CD4-positive, alpha-beta T cell treated with Interleukin-15 for 4 hours (primary cell): ENCODE measurements around the gene NEUROD6.

ENCODE experiments used
- DNase-seq: peaks from one replicate; pipeline ENCODE4 v3.0.0-alpha.2; 2020; ENCODE audit warnings: low spot score

Gene NEUROD6

DNA sequence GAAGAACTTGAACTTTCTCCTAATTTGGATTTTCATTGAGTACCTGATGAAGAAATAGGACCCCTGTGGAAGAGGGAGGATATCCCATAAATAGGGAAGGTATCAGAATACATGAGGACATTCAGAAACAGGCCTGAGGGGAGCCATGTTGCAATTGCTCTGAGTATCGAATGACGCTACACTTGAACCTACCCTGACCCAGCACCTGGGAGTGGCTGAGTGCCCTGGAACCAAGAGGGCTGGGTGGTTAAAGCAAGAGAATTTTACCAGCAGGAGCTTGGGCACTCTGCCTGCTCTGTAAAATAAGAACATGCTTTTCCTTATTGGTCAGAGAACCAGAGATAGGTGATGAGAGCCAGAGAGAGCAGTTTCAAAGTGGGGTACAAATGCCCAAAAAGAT lies 7.2 kb downstream of the NEUROD6 start:
- no peak for DNase-seq

DNA sequence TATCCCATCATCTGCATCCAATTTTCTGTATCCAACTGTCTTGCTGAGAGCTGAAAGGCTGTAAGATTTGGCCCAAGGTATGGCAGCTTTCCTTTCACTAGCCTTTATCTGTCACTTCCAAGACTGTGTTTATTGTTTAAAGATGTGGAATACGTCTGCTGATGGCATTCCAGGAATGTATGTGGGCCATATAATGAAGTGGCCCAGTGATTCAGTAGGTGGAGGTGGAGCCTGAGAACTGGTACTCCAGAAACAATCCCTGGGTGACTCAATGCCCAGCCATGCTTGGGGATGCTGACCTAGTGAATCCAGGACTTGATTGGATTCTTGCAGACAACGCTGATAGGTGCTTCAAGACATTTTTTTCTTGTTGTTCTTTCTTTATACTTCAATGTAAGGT lies 13.5 kb downstream of the NEUROD6 start:
- no peak for DNase-seq

DNA sequence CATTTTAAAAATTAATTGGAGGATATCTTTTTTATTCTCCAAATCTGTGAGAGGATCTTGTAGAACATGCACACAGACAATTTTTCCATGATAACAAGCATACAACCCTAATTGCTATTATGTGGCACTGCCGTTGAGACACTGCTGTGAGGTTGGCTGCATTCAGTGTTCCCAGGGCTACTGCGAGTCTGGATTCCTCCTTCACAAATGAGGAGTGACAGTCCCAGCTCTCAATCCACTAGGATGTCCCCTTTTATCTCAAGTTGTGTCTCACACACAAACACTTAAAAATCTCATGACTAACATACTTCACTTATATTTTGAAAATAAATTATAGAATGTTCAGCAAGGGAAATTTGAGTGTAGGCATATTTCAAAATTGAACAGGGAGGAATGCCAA lies 14.1 kb downstream of the NEUROD6 start:
- DNase-seq, result no peak

DNA sequence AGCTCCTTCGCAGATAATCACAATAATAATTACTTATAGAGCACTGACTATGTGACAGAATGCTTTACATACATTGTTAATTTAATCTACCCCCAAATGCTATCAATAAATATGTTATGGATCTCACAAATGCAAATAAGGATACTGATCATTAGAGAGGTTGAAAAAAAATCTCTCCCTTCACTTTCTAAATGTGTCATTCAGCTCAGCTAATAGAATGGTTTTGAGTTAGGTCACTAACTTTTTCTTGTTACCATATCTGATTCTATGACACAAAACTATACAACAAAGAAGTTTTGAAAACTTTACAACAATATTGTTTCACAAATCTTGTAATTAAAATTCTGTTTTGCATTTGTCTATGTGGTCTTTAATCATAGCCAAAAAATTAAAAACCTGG lies 17.4 kb downstream of the NEUROD6 start:
- DNase-seq, result no peak

DNA sequence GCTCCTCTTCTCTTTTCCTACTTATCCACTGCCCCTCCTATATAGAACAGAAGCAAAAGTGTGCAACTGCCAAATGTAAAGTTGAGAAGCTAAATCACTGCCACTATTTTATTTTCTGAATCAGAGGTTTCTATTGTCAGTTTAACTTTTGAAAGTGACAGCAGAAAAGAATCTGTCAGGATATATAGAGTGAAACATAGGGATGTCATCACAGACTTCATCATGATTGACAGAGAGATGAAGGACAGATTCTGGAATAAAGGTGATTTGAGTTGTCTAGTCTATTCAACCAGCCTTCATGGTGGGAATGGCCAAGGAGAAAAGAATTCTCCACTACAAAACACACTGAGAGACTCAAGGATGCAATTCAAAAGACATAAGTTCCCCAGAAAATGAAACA lies 19.9 kb downstream of the NEUROD6 start:
- DNase-seq, result no peak

DNA sequence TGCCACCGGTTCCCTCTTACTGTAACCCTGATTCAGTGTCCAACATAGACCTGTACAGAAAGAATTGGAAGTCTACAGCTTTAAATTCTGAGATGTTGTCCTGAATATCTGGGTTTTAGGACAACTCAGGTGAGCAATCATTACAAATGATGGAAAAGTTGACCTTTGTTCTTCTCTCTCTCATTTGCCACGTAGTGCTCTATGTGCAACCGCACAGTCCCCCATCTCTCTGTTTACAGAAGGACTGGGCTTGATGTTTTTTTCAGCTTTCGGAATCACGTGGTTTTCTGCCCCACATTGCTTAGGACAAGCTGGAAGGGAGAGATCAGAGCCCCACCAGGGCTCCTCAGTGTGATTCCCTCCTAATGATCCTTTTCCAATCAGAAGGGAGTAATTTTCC lies 22.2 kb downstream of the NEUROD6 start:
- no peak for DNase-seq

DNA sequence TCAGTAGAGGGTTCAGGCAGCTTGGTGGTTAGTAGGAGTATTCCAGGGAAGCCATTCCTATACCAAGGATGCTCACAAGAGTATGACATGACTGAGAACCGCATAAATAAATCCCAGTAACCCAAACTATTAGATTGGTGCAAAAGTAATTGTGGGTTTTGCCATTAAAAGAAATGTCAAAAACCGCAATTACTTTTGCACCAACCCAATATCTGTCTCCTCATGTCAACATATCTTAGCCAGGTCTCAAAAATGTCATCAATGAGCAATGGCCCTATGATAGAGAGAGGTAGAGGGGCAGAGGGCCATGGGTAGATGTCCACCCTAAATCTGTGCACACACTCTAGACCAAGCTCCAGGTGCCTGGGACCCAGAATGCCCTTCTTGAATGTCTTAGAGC lies 23.6 kb downstream of the NEUROD6 start:
- DNase-seq, result no peak

DNA sequence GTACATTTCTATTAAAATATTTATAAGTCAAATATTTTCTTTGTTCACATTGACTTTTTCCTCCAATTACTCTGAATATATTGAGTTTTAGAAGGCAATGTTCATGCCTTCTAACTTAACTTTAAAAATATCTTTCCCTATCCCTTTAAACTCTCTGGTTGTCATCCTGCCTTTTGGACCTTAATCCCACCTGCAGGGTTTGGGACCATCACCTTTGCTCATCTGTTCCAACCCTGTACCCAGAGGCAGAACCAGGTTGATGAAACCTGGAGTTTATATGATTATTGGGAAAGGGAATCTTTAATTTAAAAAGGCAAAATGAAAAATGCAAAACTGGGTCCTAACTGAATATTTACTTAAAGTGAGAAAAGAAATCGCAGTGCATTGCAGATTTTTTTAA lies 24.8 kb downstream of the NEUROD6 start:
- no peak for DNase-seq

DNA sequence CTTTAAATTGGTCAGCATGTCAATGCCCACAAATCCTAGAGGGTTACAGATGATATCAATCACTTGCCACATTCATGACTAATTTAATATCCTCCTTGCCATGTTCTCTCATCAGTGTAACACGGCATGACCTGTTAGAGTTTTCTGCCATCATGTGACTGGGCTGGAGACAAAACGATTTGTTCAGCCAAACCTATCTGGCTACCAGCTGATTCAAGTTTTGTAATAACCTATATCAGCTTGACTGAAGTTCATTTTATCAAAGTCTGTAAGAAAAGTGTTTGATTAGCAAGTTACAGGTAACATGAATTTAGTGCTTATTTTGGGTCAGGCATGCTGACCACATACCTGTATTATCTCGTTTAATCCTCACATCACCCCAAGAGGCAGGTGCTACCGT lies 25.7 kb downstream of the NEUROD6 start:
- DNase-seq, result no peak

DNA sequence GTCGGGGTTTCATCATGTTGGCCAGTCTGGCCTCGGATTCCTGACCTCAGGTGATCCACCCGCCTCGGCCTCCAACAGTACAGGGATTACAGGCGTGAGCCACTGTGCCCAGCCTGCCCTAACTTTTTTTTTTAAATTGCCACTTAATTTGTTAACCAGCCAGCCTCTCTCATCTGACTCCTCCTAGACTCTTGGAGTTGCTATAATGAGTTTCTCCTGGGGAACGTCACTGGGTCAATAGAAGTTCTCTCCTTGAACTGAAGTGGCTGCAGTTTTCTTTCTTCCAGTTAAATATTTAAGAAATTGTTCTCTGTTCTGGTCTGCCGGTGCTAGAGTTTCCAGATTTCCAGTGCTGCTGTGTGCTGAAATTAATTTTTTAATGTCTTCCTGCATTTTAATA lies 27.6 kb downstream of the NEUROD6 start:
- DNase-seq, result no peak

DNA sequence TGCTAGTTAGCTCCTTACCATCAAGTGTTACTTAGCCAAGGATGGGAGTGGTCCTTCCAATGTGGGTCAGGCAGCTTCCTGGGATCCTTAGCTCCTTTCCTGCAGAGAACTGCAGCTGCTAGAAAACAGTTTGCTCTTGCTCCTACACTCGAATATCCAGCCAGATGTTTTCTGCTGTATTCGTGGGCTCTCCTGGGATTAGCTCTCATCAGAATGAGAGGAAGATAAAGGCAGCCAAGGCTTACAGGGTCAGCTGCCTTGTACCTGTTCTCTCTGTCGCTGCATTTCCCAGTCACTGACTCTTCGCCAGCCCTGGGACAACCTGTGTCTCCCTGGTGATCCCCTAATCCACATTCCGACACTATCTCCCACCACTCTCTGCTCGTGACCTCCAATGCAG lies 29.0 kb downstream of the NEUROD6 start:
- DNase-seq, result no peak

DNA sequence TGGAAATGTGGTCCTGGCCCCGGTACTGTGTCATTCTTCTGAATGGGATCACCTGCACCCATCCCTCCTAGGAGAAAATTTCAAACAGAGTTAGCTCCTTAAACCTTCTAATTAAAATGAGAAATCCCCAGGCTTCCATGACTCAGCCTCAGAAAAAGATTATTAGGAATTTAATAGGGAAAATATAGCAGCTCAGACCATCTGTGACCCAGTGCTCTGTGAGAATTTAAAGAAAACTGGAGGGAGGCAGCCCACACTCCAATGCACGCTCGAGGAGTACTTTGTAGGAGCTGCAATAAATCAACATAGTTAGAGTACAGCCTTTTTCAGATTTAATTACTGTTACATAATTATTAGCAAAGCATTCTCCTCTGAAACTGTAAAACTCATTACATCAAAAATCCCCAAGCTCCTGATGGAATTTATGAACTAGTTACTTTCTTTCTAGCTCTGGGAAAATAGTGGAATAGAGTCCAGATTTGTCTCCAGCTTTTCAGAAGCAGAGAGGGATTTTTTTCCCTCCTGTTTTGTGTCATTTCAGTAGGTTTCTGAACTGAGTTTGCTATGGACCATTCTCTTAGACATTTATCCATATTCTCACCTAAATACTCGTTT lies 30.1 kb downstream of the NEUROD6 start:
- no peak for DNase-seq

DNA sequence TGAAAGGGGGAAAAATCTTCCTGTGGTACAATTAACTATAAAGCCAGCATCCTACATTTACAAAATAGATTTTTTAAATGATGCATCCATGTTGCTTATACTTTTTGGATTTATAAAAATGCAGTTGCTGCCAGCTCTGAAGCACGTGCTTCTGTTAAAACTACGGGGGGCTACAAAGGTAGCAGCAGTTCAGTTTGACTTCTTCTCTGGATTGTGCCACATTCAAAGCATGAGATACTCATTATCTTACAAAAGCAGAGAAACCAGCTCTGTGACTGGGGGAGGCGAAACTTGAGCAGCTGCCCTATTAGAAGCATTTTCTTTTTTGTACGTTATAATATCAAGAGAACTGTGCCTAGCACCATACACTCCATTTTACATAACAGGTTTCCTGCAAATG lies 31.1 kb downstream of the NEUROD6 start:
- no peak for DNase-seq

DNA sequence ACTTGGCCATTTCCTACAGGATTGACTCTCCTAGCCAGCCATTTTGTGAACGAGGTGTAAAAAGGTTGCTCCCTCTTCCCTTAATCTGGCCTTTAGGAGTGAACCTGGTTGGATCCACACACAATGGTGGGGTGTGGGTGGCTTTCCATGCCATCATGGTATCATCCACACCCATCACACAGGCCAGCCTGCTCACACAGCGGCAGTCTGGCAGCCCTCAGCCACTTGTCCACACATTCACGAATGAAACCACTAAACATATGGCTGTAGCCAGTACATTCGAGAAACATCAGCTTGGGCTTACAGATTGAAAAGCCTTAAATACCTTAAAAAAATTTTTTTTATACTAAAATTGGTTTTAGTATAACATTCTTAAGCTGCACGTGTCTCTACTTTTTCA lies 31.9 kb downstream of the NEUROD6 start:
- DNase-seq, result no peak

DNA sequence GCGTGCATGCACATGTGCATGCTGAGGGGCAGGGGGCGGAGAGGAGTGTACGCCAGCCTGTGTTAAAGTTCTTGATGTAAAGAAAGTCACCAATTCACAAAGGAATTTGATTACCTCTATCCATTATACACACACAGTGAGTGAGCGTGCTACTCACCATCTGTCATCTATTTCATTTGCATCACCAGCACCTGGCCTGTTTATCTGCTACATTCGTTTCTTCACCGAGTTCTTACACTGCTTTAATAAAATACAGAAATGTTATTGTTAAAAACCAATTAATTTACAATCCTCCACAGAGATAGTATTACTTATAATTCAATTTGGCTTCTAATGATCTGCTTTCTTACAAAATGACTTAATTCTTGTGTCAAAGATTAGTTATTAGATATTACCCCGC lies 32.6 kb downstream of the NEUROD6 start:
- no peak for DNase-seq

DNA sequence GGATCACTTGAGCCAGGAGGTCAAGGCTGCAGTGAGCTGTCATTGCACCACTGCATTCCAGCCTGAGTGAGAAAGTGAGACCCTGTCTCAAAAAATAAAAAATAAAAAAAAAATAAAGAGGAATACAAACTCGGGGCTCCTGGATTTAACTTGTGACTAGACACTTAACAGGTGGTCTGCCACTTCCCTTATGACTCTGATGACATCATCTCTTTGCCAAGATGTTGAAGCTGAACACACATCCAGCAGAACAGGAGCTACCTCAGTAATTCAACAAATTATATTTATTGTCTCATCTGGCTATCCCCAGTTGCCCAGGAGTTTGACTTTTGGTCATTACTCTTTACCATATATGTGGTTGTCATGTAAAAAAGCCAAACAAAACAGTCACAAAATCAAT lies 35.3 kb downstream of the NEUROD6 start:
- DNase-seq, result no peak

DNA sequence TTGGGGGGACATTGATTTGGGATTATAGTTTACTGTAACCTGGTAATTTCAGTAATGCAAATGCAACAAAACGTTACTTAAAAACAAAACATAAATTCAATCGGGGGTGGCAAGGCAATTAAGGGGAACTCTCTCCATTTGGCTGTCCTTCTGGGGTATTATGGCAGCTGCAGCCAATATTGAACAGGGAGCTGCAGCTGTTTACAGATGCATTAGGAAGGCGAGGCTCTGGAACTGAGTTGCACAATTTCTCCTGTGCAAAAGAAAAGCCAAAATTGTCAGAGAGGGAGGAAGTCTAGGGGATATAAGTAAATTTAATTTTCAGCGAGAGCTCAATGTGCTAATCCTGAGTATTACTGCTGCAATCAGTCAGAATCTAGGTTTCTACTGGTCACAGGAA lies 36.1 kb downstream of the NEUROD6 start:
- DNase-seq, result no peak

DNA sequence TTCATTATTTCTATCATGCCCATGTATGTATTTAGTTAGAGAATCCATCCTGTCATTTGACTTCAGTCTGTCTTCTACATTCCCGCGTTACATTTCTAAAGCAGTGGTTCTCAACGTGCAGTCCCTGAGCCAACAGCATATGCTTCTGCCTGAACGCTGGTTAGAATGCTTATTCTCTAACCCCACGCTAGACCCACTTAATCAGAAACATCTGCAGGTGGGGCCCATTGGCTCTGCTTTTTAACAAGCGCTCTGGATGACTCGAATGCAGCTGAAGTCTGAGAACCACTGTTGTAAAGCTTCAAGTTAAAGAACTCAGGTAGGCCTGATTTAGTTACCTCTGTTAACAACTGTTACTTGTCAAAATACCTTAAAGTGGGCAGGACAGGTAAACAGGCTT lies 38.2 kb downstream of the NEUROD6 start:
- DNase-seq, result no peak

DNA sequence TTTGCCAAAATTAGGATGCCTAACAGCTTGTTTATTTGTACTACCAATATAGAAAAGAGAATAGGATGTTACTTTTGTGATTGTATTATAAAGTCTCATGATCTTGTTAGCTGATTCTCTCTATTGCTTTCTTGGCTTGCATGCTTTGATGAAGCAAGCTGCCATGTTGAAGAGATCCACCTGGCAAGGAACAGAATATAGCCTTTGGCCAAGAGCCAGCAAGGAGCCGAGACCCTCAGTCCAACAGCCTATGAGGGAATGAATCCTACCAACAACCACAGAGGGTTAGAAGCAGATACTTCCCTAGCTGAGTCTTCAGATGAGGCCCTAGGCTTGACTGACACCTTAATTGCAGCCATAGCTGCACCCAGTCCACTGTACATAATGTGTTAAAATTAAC lies 41.2 kb downstream of the NEUROD6 start:
- no peak for DNase-seq

DNA sequence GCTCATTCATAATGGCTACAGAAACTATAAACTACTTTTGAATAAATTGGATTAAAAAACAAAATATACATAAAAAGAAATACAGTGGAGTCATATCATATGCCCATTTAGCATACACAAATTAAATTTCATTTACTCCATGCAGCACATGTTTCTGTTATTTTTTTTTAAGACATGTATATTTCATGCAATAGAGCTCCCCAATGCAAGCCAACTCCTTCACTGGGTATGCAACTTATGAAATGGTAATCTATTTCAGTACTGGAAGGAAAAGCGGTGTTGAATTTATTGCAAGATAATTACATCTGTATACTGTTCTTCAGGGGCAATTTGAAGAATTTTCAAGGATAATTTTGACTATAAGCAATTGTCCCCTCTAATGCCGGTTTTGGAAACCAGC lies 49.9 kb downstream of the NEUROD6 start:
- no peak for DNase-seq
